HG03108 (cell line): ENCODE results near the gene ARID4B.
"Not testable (repeated sequence)": the region's sequence is repeated elsewhere in the genome, so short reads cannot be mapped to it uniquely, and the experiment has no call there.

ENCODE experiments used
- ATAC-seq: cut with Tn5 transposase; IDR thresholded peaks from one replicate; pipeline ENCODE4 v1.9.1; 2021; ENCODE audit warnings: moderate library complexity; ENCODE audit not compliant: unreplicated experiment

ARID4B gene

DNA sequence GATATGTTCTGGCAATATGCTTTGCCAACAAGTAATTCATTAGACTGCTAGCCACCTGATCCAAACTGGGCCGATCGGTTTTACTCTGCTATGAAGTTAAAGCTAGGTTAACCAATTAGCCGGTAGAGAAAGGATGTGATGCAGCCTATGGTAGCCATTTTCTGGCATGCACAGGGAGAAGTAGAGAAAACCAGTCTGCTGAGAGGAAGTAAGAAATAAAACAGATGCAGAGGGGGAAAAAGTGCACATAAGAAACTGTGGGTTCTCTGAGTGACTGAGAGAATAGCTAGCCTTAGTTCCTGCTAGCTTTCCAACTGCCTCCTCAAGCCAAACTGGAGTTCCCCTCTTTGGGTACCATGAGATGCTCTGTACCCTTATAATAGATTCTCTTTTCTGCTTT is 52.8 kb downstream of the ARID4B start:
- ATAC-seq: peak; percentile 76

DNA sequence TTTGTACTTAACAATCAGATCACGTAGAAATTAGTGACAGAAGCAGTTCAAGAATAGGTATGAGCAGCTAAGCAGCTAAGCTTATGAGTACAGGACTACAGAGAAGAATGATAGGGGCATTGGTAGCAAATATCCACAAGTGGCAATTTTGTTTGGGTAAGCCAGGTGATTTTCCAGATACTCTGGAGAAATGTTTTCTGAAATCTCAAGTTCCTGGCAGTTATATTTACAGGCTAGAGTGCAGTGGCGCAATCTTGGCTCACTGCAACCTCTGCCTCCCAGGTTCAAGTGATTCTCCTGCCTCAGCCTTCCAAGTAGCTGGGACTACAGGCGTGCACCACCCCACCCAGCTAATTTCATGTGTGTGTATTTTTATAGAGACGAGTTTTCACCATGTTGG is 55.1 kb downstream of the ARID4B start:
- ATAC-seq: no peak

DNA sequence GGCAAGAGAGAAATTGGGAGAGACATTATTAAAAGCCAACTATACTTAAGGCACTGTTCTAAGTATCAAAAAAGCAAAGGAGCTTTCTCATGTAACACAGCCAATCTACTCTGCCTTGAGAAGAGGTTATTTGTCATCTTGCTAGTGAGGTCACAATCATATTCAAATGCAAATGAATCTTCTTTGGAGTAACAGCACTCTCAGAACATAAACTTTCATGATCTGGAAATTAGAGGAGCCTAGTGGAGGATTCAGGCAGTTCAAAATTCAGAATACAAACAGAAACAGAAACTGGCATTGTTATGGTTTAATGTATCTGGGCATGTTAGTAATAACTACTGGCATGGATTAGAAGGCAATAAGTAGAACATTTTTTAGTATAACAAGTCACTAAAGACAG is 57.4 kb downstream of the ARID4B start:
- ATAC-seq: no peak

DNA sequence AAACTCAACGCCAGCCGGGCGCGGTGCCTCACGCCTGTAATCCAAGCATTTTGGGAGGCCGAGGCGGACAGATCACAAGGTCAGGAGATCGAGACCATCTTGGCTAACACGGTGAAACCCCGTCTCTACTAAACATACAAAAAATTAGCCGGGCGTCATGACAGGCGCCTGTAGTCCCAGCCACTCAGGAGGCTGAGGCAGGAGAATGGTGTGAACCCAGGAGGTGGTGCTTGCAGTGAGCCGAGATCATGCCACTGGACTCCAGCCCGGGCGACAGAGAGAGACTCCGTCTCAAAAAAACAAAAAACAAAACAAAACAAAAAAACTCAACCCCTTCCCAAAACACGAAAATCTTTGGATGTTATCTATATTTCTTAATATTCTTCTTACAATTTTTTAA is 58.0 kb downstream of the ARID4B start:
- not testable (repeated sequence) for ATAC-seq

DNA sequence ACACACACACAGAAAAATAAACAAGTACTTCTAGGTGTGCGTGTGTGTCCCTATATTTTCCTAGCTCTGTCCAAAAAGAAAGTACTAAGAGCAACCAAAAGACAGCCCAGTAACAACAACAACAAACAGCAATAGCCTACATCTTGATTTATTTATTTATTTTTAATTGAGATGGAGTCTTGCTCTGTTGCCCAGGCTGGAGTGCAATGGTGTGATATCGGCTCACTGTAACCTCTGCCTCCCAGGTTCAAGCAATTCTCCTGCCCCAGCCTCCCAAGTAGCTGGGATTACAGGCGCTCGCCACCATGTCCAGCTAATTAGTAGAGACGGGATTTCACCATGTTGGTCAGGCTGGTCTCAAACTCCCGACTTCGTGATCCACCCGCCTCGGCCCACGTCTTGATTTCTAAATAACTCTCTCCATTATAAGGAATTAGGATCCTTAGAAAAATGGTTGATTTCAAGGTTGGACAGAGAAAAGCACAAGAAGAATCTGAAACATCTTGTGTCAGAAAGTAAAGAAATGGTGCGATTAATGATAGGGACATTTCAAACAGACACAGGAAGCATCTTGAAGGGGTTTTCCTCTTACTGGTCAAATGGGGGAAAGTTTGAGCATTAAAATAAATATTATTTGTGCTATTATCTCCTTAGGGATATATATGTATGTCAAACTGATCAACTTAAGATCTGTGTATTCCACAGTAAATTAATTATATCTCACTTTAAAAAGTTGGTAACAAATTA is 59.4 kb downstream of the ARID4B start:
- no peak for ATAC-seq

DNA sequence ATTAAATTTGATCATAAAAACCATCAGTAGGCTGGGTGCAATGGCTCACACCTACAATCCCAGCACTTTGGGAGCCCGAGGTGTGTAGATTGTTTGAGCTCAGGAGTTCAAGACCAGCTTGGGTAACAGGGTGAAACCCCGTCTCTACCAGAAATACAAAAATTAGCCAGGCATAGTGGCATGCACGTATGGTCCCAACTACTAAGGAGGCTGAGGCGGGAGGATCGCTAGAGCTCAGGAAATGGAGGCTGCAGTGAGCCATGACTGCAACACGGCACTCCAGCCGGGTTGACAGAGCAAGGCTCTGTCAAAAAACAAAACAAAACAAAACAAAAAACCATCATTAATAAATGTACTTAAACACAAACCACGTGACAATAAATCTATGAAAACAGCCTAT is 61.0 kb downstream of the ARID4B start:
- ATAC-seq: no peak

DNA sequence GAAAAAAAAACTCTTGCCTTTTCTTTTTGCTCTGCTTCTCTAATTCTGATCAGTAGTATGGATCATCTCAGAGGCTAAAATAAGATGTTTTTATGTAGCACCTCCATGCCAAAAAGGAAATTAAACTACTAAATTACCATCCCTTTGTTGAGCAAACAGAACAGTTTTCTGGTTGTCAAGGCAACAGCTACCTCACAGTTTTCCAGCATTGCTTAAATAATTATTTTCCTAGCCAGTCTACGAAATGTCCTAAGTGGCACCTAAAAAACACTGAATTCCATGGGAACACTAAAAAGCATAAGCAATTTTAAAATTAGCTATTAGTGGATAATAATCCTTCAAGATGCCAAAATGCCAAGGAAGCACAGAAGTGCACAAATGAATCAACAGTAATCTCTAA is 61.7 kb downstream of the ARID4B start:
- ATAC-seq: no peak

DNA sequence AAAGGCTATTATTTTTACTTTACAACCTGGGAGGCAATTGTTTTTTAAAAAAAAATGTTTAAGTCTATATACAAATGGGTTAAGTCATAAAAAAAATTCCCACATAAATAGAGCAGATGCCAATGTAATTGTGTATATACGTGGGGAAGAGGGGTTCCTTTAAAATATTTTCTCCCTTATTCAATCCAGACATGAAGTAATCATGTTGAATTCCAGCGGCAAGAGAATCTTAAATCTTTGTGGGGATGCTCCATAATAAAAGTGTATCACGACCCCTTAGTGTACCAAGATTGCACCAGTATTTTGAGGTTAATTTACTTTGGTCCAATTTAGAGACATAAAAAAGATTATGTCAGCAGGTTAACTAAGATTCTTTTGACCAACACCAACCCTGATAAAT is 62.1 kb downstream of the ARID4B start:
- ATAC-seq: no peak

DNA sequence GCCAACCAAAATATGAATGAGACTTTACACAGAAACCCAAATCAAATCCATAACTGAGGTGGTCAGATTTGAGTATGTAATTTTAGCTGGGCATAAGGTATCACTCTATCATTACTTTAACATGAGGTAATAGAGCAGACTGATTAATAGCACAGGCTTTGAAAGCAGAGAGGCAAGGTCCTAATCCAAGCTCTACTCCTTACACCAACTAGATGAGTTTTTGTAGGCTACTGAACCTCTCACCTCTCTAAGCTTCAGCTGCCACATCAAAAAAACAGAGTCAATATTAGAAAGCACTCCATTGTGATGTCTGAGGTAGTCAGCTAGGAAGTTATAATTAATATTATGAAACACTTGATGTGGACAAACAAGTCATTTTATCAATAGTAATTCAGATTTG is 63.7 kb downstream of the ARID4B start:
- ATAC-seq: no peak

DNA sequence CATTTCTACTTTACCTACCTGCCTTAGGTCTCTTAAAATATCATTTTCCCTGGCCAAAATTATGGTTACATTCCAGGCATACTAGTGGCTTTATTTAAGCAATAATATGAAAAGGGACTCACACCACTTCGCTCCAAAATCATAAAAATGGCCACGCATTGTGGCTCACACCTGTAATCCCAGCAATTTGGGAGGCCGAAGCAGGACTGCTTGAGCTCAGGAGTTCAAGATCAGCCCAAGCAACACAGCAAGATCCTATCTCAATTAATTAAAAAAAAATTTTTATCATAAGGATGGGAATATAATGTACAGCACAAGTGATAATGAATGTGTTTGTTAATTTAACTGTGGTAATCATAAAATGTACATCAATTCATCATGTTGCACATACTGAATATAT is 65.4 kb downstream of the ARID4B start:
- no peak for ATAC-seq

DNA sequence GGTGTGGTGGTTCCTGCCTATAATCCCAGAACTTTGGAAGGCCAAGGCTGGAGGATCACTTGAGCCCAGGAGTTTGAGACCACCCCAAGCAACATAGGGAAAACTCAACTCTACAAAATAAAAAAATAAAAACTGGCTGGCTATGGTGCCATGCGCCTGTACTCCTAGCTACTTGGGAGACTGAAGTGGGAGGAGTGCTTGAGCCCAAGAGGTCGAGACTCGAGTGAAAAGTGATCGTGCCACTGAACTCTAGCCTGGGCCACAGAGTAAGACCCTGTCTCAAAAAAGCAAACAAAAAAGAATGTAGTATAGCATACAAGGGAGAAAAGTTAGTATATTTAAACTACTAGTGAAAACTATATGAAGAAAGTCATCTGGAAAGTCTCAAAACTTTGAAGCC is 66.7 kb downstream of the ARID4B start:
- no peak for ATAC-seq

DNA sequence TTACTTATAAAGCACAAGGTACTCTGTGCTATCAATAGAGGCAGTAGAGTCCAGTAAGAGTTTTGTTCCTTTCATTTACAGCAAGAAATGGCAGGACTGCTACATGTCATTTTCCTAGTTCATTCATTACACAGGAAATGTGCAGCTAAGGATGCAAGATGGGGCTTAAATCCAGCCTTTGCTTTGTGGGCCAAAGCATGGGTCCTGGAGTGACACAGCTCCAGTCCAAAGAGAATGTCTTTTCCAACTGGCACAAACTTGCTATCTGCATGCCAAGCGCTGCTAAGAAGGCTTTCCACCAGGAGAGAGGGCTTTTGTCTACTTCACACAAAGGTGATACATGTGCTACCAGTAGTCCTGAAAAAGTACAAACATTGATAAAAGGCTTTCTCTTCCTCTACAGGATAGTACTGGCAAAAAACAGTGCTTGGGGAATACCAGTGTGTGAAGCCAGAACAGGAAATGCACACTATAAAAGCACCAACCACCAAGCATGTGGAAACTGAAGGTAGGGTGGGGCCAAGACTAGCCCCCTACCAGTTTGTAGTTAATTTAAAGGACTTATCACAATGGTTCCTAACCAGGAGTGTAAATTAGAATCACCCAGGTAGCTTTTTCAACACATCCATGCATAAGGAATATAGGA is 68.7 kb downstream of the ARID4B start:
- ATAC-seq: no peak

DNA sequence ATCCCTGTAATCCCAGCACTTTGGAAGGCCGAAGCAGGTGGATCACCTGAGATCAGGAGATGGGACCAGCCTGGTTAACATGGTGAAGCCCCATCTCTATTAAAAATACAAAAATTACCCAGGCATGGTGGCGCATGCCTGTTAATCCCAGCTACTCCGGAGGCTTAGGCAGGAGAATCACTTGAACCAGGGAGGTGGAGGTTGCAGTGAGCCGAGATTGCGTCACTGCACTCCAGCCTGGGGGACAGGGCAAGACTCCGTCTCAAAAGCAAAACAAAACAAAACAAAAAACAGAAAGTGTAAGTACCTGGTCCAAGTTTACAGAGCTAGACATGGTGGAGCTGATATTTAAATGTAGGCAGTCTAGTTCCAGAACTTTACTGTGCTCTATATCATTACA is 69.9 kb downstream of the ARID4B start:
- not testable (repeated sequence) for ATAC-seq

DNA sequence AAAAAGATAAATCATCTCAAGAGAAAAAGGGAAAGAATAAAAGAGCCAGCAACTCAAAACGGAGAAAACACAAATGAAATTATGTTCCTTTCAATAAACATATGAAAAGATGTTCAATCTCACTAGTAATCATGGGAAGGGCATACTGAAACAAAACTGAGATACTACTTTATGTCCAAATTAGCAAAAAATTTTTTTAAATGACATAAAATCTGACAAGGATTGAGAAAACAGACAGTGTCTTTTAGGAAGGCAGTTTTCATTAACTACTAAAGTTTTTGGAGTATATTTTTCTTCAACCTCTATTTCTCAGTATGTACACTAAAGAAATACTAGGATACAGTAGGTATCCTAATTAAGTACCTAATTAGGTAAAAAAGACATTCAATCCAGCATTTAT is 73.3 kb downstream of the ARID4B start:
- no peak for ATAC-seq

DNA sequence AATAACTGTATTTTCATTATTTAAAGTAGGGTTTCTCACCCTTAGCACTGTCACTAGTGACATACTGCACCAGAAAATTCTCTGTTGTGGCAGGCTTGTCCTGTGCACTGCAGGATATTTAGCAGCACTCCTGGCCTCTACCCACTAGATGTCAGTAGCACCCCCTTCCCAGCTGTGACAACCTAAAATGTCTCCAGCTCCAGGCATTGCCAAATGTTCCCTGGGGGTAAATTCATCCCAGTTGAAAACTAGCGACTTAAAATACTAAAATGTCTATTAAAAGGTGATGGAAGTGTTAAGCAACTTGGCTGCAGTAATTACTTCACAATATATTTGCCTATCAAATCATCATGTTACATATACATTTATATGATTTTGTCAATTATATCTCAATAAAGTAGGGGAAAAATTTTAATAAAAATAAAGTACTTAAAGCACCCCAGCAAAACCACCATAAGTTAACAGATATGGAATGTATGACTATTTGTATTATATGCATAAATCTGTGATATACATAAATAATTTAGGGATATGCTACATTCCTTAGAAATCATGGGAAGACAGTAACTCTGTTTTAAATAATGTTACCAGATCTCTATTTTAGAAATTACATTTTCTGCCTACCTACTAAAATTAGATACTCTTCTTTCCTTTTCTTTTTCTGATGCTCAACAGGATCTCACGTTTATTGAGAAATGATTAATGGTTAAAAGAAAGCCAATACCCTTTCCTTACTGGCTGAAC is 74.6 kb downstream of the ARID4B start:
- ATAC-seq: no peak

DNA sequence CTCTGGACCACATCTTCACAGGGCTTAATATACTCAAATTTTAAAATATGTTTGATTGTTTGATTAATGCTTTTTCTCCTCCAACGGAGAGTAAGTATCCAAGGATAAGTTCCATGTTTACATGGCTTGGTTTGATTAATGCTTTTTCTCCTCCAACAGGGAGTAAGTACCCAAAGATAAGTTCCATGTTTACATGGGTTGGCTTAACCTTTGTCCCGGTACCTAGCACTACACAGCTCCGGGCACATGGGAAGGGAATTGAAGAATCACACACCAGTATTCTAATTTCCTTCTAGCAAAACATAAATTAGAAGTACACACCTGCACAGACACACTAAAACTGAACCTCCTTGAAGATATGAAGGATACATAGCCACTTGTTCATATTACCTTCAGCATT is 77.5 kb downstream of the ARID4B start:
- ATAC-seq: no peak

DNA sequence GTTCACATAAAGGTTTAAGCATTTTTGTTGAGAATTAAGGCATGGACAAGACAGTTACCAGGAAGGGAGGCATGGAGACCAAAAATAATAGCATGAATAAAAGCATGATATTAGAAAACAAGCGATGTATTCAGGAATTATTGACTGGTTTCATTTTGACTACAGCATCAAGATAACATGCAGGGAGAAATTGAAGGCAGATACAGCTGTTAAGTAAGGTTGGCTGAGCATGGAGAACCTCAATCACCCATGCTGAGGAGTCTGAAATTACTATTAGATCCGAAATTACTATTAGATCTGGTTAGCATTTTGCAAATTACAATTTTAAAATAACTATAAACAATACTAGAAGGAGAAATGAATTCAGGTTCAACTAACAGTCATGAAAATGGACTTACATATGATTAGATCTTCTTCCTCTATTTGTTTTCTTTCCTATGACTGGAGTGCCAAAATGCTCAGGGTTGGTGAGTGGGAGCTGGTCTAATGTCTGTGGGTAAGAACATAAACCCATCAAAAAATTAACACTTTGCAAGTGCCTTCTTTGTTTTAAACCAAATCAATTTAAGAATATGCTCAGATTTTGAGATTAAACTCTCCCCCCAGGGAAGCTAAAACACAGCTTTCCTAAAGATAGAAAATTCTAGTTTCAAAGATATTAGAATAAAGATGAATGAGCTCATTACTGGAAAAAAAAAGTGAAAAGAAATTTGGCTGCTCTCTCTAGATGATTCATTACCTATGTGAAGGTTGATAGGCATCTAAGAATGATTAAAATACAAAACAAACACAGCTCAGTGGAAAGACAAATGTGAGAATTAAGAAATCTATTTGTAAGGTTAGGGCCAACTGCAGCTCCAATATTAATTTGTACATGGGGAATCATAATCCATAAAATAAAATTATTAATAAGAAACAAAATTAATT is 81.7 kb downstream of the ARID4B start:
- no peak for ATAC-seq

DNA sequence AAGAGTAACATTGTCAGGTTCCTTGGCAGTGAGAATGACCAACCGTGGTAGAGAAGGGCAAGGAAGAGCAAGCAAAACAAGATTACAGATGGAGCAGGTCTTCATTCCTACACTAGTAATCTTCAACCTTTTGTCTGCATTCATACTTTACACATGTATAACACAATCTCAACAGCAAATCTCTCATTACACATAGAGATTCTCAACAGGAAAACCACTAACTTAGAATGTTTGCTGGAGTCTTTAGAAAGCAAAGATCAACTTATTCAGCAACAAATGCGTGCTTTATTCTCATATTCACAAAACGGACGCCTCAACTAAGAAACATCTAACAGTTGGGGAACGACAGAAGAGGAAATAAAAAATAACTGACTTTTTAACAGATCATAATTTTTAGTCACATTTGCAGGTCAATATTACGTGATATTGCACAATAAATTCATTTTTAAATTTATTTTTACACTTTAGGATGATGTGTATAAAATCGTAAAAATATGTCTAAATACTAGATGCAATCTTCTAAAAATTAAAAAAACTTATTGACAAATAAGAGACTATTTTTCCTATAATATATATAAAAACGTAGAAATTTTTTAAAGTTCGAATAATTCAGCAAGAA is 82.9 kb downstream of the ARID4B start:
- no peak for ATAC-seq

DNA sequence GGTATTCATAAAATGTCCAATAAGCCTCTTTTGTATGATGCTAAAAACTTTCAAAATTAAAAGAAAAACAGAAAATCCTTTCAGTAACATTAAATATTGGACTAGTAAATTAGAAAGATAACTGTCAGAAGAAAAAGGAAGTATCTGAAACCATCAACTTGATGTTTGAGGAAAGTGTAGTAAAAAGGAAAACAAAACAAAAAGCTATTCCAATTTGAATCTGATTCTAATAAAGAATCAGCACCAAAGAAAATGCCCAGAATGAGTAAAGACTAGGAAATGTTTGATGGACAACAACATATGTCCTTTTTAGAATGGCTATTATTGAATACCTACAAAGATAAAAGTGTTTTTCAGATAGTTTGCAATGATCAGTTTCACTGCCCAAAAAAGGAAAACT is 87.0 kb downstream of the ARID4B start:
- no peak for ATAC-seq

DNA sequence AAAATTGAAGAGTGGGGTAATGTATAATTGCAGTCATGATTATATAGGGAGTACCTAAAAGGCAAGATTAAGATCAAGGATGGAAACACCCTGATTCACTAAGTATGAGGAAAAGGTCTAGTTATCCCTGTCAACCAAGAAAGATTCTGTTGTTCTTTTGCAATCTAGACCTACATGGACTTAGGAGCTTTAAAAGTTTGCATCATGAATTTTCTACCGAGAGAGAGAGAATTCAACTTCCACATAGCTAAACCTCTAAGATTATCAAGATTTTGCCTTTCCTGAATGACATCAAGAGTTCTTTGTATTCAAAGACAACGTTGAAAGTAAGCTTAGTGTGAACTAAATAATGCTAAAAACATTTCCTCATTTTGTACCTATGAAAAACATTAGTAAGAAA is 88.1 kb downstream of the ARID4B start:
- ATAC-seq: no peak

DNA sequence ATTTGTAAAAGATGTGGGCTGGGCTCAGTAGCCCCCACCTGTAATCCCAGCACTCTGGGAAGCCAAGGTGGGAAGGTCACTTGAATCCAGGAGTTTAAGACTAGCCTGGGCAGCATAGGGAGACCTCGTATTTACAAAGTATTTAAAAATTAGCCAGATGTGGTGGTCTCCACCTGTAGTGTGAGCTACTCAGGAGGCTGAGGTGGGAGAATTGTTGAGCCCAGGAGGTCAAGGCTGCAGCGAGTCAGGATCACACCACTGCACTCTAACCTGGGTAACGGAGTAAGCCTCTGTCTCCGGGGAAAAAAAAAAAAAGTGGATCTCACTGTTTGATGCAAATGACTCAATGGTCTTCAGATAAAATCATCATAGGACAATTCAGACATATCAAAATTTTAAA is 89.4 kb downstream of the ARID4B start:
- no peak for ATAC-seq
